T47D (cell line): ENCODE results near the gene LCA5.
"Not testable (repeated sequence)": the region's sequence is repeated elsewhere in the genome, so short reads cannot be mapped to it uniquely, and the experiment has no call there.

Experiments used
- DNase-seq, 2 experiments: peaks; one replicate each; pipeline versions ENCODE4 v3.0.0 to v3.0.0-alpha.2; 2011 to 2012; ENCODE audit warnings: low read depth in 1 of 2, low spot score in 1 of 2
- JUND ChIP-seq: IDR thresholded peaks from 2 replicates; pipeline ENCODE4 v1.6.1; 2012; ENCODE audit warnings: low read depth
- in situ Hi-C: cut with HindIII; loops from 2 replicates; pipeline ENCODE4 v1.10.0; 2016; ENCODE audit warnings: low sequenced_read_pairs, low pct_unique_long_range_greater_than_20kb

LCA5 gene

GRCh38 chr6:79551401-79551800 lies 14.2 kb upstream of the LCA5 start:
- no peak for DNase-seq
- no peak for TF ChIP-seq JUND
- in situ Hi-C loops = no loop called here

DNA sequence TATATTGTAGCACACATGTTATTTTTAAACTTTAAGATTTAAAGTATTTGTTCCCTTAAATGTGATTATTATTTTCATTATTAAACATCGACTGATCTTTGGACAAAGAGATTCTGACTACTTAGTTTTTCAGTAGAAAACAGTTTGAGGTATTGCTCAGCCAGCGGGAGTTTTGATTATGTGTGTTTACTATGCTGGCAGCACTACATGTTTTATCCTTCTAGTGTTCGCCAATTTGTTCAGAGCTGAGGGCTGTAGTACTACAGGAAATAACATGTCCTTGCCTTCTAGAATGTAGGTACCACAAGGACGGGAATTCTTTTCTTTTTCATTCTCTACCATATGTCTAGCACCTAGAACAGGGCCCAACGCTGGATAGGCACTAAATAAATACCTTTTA lies 11.1 kb upstream of the LCA5 start:
- no peak for TF ChIP-seq JUND
- DNase-seq = no peak
- in situ Hi-C loops = no loop called here

DNA sequence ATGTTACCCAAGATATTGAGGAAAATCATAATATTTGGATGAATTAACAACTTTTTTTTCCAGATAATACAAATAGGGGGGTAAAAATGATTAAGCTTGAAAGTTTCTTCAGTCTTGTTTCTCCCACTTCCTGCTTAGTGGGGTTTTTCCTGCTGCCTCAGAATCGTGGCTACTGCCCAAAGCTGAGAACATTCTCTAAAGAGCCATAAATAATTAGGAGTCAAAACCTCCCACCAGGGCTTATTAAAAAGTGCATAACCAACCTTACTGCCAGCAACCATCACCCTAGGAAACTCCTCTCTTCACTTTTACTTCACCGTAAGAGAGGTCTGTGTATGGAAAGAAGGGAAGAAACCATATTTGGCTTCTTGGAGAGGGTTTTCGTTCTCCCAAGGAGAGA lies 9.0 kb upstream of the LCA5 start:
- in situ Hi-C loops = no loop called here
- no peak for DNase-seq
- TF ChIP-seq JUND = no peak

DNA sequence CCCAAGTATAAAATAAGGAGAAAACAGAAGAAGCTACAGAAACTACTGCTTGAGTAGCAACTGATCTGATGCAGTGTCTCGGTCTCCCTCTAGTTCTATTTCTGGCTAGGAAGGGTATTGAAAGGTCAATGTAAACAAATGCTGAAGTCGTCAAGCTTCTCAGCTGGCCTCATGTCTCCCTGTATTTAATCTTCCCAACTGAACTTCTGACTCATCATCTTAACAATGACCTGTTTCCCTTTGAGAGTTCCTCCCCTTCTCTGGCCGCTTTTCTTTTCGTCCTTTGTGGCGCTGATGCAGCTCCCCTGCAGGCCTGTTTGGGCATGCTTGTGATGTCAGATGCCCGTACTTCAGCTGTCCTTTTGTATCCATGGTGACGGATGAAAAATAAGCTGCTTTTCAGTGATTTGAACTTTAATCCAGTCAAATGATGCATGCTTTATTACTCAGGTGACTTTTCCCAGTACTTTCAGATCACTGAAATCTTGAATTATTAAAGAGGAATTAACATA lies 7.8 kb upstream of the LCA5 start:
- in situ Hi-C loops = no loop called here

DNA sequence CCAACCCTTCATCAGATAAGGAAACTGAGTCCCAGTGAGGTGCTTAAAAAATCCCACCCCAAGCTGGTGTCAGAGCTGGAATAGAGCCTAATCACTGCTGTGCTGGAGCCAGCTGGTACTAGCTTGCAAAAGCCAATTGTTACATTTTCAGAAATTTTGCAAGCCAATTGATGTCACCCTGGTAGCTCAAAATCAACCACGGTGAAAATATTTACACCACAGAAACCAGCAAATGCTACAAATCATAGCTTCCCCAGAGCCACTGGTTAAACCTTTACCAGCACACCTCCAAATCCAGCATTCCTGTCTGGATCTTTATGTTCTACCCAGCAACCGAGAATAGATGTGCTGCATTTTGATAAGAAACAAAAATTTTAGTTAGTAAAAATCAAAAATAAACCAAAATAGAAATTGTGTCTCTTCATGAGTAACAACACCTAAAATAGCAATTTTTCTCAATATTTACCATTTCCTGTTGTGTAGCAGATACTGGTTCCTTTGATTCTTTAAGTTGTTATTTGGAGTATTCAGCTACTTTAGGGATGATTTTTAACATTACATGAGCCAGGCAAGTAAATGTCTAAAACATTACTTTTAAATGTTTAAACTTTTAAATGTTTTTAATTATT lies 7.2 kb upstream of the LCA5 start:
- no peak for TF ChIP-seq JUND
- DNase-seq = no peak
- in situ Hi-C loops = no loop called here

More for the DNA sequence above, 7.8 kb upstream of the LCA5 start:
- no peak for TF ChIP-seq JUND
- peak; percentile 30 to 71 for DNase-seq

DNA sequence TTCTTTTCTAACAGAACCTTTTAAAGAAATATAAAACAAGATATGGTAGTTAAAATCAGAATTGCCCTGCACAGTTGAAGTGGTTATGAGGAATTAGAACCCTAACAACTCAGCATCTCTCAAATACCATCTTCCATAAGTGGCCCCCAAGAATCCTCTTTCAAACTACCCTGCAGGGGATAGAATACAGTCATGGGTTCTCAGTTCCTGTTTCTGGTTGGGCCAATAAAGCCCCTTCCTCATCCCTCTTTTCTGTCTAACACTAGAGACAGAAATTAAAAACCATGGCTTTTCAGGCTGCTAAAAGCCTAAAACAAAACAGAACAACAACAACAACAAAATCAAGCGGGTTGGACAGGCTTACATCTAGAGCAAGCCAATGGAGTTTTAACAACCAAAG lies 6.7 kb upstream of the LCA5 start:
- in situ Hi-C loops = no loop called here
- no peak for DNase-seq
- TF ChIP-seq JUND = no peak

DNA sequence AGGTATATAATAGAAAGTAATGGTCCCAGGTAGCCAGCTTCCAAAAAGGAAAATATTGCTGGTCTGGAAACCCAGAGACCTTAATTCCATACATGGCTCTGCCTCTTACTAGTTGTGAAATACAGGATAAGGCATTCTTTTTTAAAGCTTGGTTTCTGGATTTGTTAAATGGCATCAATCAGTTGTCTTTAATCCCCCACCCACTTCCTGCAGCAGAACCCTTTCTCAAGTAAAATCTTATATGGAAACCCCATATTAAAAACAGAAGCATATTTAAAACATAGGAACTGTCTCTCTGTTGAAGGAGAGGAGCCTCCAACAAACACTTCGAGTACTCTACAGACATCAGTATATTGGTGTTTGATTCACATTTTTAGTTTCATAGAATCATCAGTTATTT lies 6.2 kb upstream of the LCA5 start:
- in situ Hi-C loops = no loop called here
- no peak for DNase-seq
- TF ChIP-seq JUND = no peak

DNA sequence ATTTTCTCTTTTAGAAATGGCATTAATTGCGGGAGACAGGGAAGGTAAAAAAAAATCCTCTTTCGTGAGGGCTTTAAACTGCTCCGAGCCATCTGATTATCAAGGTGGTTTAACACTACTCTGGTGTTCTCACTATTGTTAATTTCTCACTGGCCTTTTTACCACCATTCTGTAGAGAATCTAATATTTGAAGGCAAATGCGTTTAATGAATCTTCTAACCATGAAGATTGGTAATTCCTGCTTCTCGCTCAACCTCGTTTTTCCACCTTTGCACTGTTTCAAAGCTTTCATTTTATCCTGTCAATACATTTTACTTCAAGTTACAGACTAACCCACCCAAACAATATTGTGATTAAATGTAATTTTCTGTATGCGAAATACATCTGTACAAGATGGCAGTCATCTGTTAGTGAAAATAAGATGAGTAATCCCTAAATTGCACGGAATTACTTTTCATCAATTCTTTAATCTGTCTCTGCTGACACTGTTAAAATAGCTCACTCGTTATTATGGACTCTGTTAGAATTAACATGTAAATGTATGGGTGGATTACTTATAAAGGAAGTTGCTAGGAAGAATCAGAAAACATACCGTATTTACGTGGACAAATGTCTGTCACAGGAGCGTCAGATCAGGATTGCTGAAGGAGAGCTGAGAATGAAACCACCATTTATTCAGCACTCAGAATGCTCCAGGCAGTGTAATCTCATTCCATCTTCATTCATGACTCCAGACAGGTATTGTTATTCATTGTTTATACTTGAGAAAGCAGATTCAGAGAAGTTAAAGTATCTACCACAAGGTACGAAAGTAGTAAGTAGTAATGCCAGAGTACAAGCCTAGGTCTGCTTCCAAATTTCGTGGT lies 1.1 kb upstream of the LCA5 start:
- TF ChIP-seq JUND = no peak
- in situ Hi-C loops = no loop called here
- peak in 1 of 2 experiments; percentile 37 for DNase-seq

DNA sequence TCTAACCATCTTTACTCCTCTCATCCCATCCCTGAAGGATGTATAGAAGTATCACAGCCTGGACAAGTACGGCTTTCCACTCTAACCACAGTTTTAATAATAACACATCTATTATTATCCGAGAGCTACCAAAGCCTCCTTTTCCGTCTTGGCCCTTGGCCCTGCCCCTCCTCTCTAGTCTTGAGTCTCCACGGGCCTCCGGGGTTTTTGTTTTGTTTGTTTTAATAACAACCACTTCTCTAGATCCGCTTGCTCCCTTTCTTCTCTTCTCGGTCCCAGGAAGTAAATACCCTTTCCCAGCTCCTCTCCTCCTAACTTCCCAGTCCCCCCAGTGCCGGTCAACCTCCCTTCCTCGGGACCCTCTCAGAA lies 661 bp downstream of the LCA5 start:
- in situ Hi-C loops = no loop called here
- DNase-seq = peak in 1 of 2 experiments; percentile 8
- TF ChIP-seq JUND = no peak

DNA sequence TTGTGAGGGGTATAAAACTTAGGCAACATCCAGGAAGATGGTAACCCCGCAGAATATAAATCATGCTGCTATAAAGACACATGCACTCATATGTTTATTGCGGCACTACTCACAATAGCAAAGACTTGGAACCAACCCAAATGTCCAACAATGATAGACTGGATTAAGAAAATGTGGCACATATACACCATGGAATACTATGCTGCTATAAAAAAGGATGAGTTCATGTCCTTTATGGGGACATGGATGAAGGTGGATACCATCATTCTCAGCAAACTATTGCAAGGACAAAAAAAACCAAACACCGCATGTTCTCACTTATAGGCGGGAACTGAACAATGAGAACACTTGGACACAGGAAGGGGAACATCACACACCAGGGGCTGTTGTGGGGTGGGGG lies 7.7 kb downstream of the LCA5 start:
- DNase-seq, in situ Hi-C loops: not testable (repeated sequence)

DNA sequence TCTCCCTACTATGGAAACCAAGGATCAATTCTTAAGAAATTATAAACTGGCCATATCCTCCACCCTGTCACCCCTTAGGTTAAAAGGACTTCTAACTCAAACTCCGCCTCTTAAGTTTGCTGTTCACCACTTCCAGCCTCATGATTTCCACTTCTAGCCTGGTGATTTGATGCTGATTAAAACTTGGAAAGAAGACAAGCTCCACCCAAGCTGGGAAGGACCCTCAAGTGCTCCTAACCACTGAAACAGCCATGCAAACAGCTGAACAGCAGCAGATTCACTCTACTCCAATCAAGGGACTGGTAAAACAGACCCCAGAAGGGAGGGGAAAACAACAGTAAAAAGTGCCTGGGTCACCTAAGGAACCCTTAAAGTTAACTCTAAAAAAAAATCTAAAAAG lies 10.3 kb downstream of the LCA5 start:
- DNase-seq = no peak
- in situ Hi-C loops = no loop called here
- TF ChIP-seq JUND = no peak

GRCh38 chr6:79525272-79526100 lies 11.7 kb downstream of the LCA5 start:
- DNase-seq = peak in 1 of 2 experiments; percentile 16
- in situ Hi-C loops = no loop called here
- TF ChIP-seq JUND = no peak

GRCh38 chr6:79524065-79524464 lies 13.2 kb downstream of the LCA5 start:
- DNase-seq = no peak
- no peak for TF ChIP-seq JUND
- in situ Hi-C loops = no loop called here
